ENCODE measurements around the gene SLC13A2. TPM values are rescaled to one million over a fixed set of nuclear protein-coding genes. Genes with fewer than 3 reads are reported as not detected.
A peak's percentile ranks its signal among the peaks of the same experiment; 100 is the strongest.

The SLC13A2 gene
- total and polyA plus RNA-seq, 9 of the 15 experiments (the other 6 are each of a cell fraction or from before 2014, with no cell fraction given), result 0.13 TPM; not detected in 8

DNA sequence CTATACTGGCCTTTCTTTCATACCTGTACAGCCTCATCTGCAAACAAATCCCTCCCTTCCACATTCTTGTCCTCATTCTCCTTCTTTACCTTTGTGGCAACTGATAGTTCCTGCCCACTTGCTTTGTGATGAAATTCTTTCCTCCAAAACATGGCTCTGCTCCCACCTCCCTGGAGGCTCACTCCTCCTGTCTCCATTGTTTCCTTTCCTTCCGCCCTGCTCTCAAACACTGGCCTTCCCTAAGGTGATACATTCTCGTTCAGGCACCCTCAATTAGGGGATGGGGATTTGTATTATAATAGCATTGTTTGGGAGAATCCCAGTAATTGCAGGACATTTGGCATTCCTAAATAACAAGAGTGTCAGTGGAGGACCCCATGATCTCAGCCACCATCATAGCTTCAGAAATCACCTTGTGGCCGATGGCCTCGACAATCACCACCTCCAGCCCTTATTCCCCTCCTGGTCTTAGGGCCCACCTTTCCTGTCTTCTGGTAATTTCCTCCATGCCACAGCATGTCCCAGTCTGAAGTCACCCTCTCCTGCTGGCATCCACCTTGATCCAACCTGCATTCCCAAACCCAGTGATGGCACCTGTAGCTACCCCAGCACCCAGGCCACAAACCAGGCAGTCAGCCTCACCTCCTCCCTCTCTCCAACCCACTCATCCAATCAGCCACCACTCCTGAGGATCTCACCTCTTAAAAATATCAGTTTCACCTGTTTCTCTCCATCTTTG is 71.1 kb downstream of the SLC13A2 start:
- Histone ChIP-seq H3K4me2 (ENCODE audit: insufficient read depth, low read length) (no peak overlapping the region), H3K9ac (ENCODE audit: insufficient read depth in 1 of 2, low read depth in 2 of 2, low read length in 2 of 2) (peak overlapping the region in 1 of 2 experiments; percentile 50; a peak in 1 of 4 replicates), H3K4me1 (replicated peaks in 1 of 2; ENCODE audit: control insufficient read depth in 2 of 2, insufficient read depth in 2 of 2, low read length in 2 of 2) (peaks cover 0 to 5% of the 10 kb centered on the region in 2 experiments; a peak in 2 of 5 replicates), H3K36me3 (ENCODE audit: control insufficient read depth, insufficient read depth, low read length) (0 out of 3 replicates have a peak, but pooled peaks cover 3% of the 10 kb centered on the region), H3K4me3 (no peak overlapping the region), H2AFZ (ENCODE audit: low read depth, low read length) (no peak overlapping the region), H4K20me1 (replicated peaks; ENCODE audit: control insufficient read depth, insufficient read depth, low read length) (no peaks in the 10 kb centered on the region; the same call in 1 of the 2 replicates), H3K9me1 (ENCODE audit: control insufficient read depth, insufficient read depth, low read length) (peaks cover 4% of the 10 kb centered on the region), H3K9me3 (replicated peaks; ENCODE audit: control insufficient read depth, insufficient read depth, low read depth, low read length) (no peaks in the 10 kb centered on the region), H3K27ac (ENCODE audit: extremely low read depth, low read depth, low read length) (no peak overlapping the region), H3K79me2 (ENCODE audit: control insufficient read depth, insufficient read depth, low read length) (no peaks in the 10 kb centered on the region), H3K27me3 (ENCODE audit: control insufficient read depth in 2 of 2, insufficient read depth in 2 of 2, low read length in 2 of 2) (no peaks in the 10 kb centered on the region)
- no peak for ATAC-seq
- FAIRE-seq, result no peak
- in situ Hi-C loops (cut with MboI) (no loop called here), intact Hi-C loops (cut with micrococcal nuclease) (loop anchor here (5.0 kb wide), 1 partner anchor 32 kb away; no protein-coding TSS in a partner anchor)
- ChIA-PET CTCF (ENCODE audit: low intra/inter-chr PET ratio) (no interaction called here), POLR2A (interaction anchor here (0.6 kb wide), 1 partner anchor 91 kb away, joined by 3 read pairs; no protein-coding TSS in a partner anchor)
- DNase-seq (ENCODE audit: extremely low read depth in 1 of 4, low spot score in 3 of 4), result no peak
- no TSS peak for BruUV-seq (replicated peaks)
- WGBS (ENCODE audit: insufficient coverage, low coverage, missing lambda C conversion rate), result 12% methylated on average over 4 of the region's 4 CpGs
- TF ChIP-seq ZSCAN32 (CRISPR knock-in tag; IDR thresholded peaks at IDR 0.05), result no peak
- TF ChIP-seq, protein P1, sequence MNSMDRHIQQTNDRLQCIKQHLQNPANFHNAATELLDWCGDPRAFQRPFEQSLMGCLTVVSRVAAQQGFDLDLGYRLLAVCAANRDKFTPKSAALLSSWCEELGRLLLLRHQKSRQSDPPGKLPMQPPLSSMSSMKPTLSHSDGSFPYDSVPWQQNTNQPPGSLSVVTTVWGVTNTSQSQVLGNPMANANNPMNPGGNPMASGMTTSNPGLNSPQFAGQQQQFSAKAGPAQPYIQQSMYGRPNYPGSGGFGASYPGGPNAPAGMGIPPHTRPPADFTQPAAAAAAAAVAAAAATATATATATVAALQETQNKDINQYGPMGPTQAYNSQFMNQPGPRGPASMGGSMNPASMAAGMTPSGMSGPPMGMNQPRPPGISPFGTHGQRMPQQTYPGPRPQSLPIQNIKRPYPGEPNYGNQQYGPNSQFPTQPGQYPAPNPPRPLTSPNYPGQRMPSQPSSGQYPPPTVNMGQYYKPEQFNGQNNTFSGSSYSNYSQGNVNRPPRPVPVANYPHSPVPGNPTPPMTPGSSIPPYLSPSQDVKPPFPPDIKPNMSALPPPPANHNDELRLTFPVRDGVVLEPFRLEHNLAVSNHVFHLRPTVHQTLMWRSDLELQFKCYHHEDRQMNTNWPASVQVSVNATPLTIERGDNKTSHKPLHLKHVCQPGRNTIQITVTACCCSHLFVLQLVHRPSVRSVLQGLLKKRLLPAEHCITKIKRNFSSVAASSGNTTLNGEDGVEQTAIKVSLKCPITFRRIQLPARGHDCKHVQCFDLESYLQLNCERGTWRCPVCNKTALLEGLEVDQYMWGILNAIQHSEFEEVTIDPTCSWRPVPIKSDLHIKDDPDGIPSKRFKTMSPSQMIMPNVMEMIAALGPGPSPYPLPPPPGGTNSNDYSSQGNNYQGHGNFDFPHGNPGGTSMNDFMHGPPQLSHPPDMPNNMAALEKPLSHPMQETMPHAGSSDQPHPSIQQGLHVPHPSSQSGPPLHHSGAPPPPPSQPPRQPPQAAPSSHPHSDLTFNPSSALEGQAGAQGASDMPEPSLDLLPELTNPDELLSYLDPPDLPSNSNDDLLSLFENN (IDR thresholded peaks at IDR 0.05; ENCODE audit: low read depth in 2 of 2, low read length in 2 of 2), result no peak
